ENCODE data around the gene CHAF1A.
A peak's percentile ranks its signal among the peaks of the same experiment; 100 is the strongest.

Gene CHAF1A

GRCh38 chr19:4402171-4403004 lies at the start of gene CHAF1A:
Gene CHAF1A (plus strand): TSS chr19:4402640. CDS start chr19:4402763, 123 bp downstream.
- peak; percentile 98 for DNase-seq

GRCh38 chr19:4352701-4353121 lies 49.7 kb upstream of the CHAF1A start:
- DNase-seq = peak; percentile 63

- no peak for DNase-seq
Measured at GRCh38 chr19:4354282-4354681, 48.2 kb upstream of the CHAF1A start.

- DNase-seq = no peak
Measured at GRCh38 chr19:4354897-4355296, 47.5 kb upstream of the CHAF1A start.

GRCh38 chr19:4357095-4357797 lies 45.2 kb upstream of the CHAF1A start:
- no peak for DNase-seq

- no peak for DNase-seq
Measured at GRCh38 chr19:4357921-4358326, 44.5 kb upstream of the CHAF1A start.

GRCh38 chr19:4358709-4359626 lies 43.5 kb upstream of the CHAF1A start:
- no peak for DNase-seq

- no peak for DNase-seq
Measured at GRCh38 chr19:4359627-4360000, 42.8 kb upstream of the CHAF1A start.

- no peak for DNase-seq
Measured at GRCh38 chr19:4360081-4360569, 42.3 kb upstream of the CHAF1A start.

- no peak for DNase-seq
Measured at GRCh38 chr19:4360641-4361151, 41.7 kb upstream of the CHAF1A start.

GRCh38 chr19:4361152-4362046 lies 41.0 kb upstream of the CHAF1A start:
- DNase-seq = no peak

GRCh38 chr19:4362101-4362828 lies 40.2 kb upstream of the CHAF1A start:
- DNase-seq = no peak

- no peak for DNase-seq
Measured at GRCh38 chr19:4362831-4363545, 39.5 kb upstream of the CHAF1A start.

GRCh38 chr19:4363571-4364304 lies 38.7 kb upstream of the CHAF1A start:
- no peak for DNase-seq

- DNase-seq = no peak
Measured at GRCh38 chr19:4365341-4365740, 37.1 kb upstream of the CHAF1A start.

GRCh38 chr19:4365791-4366665 lies 36.4 kb upstream of the CHAF1A start:
- no peak for DNase-seq

- no peak for DNase-seq
Measured at GRCh38 chr19:4366666-4367335, 35.6 kb upstream of the CHAF1A start.

- no peak for DNase-seq
Measured at GRCh38 chr19:4367336-4367723, 35.1 kb upstream of the CHAF1A start.

All from CD4-positive, alpha-beta T cell treated with Interleukin-6 for 4 hours (primary cell).